ENCODE results near the gene PTMS.
A peak's percentile ranks its signal among the peaks of the same experiment; 100 is the strongest.
"Not testable (repeated sequence)": the region's sequence is repeated elsewhere in the genome, so short reads cannot be mapped to it uniquely, and the experiment has no call there.

PTMS gene, protein sequence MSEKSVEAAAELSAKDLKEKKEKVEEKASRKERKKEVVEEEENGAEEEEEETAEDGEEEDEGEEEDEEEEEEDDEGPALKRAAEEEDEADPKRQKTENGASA

DNA sequence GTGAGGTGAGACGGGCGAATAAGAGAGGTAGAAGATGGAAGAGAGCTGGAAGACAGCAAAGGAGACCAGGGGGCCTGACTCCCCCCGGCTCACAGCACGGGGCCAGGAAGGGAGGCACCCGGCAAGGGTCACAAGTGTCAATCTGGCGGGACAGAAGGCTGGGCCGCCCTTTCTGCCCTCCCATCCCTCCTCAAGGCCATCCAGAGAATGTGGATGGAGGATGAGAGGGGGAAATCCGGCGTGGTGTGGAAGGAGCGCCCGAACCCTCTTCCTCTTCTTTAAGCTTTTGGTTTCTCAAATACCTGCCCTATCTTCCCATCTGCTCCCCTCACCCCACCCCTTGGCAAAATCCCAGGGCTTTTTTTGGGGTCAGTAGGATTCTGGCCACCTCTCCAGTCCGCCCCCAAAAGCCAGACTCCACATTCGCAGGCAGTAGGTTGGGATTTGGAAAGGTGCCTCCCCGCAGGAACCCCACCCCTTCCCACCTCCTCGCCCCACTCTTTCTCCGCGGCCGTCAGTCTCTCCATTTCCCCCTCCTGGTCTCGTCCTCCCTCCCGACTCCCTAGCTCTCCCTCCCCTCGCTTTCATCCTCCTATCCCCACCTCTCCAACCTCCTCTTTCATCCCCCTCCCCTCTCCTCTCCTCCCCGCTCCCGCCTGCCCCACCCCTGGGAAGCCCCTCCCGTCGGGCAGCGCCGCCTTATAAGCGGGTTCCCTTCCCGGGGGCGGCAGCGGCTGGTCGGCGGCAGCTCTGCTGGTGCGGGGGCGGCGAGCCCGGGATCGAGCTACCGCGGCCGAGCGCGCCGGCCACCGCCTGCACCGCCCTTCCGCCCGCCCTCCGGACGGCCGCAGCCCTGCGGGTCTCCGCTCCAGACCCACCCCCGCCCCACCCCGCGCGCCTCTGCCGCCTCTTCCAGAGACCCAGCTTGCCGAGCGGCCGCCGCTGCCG, at the start of gene PTMS:
Gene PTMS (plus strand): TSS at position 730 of the 948 bp plus-strand sequence. CDS start 343 bp downstream, outside the sequence.
- peak; percentile 94 for DNase-seq

DNA sequence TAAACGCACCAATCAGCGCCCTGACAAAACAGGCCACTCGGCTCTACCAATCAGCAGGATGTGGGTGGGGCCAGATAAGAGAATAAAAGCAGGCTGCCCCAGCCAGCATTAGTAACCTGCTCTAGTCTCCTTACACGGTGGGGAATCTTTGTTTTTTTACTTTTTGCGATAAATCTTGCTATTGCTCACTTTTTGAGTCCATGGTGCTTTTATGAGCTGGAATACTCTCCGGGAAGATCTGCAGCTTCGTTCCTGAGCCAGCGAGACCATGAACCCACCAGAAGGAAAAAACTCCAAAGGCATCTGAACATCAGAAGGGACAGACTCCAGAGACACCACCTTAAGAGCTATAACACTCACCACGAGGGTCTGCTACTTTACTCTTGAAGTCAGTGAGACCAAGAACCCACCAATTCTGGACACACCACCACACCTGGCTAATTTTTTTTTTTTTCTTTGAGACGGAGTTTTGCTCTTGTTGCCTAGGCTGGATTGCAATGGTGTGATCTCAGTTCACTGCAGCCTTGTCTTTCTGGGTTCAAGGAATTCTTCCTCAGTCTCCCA, 49.2 kb upstream of the PTMS start:
- no peak for DNase-seq

DNA sequence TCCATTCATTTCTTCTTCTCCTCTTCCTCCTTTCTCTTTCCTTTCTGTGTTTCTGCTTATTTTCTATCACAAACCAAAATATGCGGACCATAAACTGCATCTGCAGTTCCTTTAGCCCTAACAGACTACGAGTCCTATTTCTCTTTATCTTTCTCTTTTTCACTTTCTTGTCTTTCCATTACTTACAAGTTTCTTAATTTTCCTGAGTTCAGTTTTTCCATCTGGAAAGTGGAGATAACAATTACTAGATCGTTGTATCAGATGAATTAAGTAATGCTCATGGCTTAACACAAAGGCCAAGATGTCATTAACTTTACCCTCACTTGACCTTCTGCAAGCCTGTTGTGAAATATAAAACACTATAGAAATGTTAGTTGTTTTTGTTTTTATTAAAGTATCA, 43.3 kb upstream of the PTMS start:
- DNase-seq: no peak

DNA sequence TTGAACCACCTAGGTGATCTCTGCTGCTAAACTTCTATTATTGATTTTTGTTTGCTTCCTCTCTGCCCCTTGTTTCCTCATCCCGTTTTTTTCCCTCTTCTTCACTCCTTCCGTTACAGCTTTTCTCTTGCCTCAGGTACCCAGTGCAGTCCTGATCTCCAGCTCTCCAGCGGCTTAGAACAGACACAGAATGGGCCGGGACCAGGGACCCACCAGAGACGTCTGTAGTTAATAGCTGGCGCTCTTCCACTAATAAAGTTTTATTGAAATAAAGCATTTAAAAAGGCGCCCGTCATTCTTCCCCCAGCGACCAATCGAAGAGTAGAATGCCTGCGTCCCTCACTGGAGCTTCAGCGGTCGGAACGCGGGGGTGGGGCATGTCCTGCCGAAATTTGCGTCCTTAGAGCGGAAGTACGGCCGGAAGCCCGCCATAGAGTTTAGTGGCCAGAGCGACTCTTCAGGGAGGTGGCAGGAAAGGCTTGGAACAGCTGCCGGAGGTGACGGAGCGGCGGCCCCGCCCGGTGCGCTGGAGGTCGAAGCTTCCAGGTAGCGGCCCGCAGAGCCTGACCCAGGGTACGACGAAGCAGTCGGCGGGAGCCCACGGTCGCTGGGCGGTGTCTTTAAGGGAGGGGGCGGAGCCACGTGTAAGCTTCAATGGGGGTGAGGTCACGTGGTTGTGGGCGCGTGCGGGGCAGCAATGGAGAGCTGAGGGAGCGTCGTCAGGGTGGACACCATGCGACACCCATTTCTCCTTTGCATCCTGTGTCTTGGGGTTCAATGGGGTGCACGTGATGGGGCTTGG, 42.4 kb upstream of the PTMS start, which contains the start of gene COPS7A:
Gene COPS7A (plus strand): TSS at position 440 of the 802 bp plus-strand sequence. CDS start 611 bp downstream, outside the sequence.
- peak; percentile 99 for DNase-seq

DNA sequence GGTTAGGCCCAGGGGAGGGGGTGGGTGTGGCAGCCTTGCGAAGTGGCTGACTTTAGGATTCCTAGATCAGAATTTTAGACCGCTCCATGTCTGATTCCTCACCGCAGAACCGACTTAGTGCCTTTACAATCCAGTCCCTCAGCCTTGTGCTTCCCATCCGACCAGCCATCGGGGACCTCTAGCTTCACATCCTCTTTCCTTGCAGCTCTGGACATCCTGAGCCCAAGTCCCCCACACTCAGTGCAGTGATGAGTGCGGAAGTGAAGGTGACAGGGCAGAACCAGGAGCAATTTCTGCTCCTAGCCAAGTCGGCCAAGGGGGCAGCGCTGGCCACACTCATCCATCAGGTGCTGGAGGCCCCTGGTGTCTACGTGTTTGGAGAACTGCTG, 41.8 kb upstream of the PTMS start:
- DNase-seq: no peak

DNA sequence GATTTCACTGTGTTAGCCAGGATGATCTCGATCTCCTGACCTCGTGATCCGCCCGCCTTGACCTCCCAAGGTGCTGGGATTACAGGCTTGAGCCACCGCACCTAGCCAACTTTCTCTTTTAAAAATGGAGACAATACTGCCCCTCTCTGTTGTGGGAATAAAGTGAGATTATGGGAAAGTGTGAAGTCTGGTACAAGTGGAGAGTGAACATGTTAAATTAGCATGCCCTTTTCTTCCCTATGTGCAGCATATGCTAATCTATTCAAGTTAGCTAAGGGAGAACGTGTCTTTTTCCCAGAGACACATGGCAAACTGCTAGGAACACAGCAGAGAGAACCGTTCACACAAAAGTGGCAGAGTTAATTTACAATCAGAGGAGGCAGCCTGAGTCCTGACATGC, 40.8 kb upstream of the PTMS start:
- DNase-seq: no peak

DNA sequence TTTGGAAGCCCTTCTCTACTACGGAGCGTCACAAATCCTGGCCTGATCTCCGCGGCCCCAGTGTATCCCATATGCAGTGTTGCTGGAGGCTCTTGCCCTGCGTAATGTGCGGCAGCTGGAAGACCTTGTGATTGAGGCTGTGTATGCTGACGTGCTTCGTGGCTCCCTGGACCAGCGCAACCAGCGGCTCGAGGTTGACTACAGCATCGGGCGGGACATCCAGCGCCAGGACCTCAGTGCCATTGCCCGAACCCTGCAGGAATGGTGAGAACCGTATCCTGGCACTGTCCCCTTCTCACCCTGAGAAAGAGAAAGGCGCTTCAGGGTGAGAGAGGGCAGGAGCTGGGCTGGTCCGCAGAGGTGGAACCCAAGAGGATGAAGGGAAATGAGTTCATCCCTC, 37.0 kb upstream of the PTMS start:
- no peak for DNase-seq

DNA sequence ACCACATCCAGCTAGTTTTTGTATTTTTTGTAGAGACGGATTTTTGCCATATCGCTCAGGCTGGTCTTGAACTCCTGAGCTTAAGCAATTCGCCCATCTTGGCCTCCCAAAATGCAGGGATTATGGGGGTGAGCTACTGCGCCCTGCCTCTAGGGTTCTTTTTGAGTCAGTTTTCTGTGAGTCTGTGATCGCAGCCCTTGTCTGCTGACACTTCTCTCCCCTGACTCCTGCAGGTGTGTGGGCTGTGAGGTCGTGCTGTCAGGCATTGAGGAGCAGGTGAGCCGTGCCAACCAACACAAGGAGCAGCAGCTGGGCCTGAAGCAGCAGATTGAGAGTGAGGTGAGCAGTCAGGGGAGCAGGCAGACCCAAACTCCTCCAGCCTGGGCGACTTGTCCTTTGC, 36.0 kb upstream of the PTMS start:
- no peak for DNase-seq

DNA sequence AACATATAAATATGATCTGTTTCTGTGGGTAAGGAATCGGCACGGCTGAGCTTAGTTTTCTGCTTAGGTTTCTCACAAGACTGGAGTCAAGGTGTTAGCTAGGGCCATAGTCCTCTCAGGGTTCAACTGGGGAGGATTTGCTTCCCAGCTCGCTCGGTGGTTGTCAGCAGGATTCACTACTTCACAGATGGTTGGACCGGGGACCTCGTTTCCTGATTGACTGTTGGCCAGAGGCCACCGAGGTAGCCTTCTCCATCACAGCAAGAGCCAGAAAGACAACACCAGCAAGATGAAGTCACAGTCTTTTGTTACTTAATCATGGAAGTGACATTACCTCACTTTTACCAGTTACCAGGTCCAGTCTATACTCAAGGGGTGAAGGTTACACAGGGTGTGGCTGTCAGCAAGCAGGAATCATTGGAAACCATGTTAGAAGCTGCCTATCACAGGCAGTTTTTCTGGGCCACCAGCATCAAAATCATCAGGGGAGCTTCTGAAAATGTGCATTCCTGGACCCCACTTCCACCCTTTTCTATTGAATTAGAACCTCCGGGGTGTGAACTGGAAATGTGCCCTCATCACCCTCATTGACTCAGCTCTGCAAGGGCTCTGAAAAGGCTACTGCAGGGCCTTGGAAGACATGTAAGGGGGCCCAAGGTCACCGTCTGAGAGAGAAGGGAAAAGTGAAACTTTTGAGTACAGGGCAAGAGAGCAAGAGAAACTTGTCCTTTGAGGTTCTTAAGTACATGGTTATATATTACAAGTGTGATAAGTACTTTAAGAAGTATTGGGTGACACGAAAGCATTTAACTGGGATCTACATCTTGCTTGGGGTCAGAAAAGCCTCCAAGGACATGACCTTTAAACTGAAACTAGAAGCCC, 31.4 kb upstream of the PTMS start:
- DNase-seq: no peak

DNA sequence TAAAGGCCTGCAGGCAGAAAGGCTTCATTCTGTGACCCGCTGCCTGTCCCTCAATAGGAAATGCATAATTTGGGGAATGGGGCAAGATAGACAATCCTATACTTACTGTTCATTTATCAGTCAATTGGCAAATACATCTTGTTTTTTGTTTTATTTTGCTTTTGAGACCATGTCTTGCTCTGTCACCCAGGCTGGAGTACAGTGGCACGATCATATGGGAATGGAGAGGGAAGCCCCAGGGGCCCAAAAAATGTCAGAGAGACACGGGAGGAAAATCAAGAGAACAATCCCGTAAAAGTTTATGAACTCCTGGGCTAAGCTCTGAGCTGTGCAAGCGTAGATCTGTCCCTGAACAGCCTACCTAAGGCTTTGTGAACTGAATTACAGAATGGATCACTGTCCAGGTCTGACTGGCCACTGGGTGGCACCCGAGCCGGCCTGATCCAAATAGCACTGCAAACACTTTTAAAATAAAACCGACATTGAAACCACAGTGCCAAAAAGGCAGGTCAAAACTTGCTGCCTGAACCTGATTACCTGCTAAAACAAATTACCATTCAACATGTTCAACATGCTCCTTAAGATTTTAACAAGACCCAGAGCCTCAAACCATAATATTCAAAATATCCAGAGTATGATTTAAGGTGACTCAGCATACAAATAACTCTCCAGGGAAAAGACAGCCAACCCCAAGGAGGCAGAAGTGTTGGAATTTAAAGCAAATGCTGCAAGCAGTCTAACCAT, 30.5 kb upstream of the PTMS start:
- DNase-seq: no peak

DNA sequence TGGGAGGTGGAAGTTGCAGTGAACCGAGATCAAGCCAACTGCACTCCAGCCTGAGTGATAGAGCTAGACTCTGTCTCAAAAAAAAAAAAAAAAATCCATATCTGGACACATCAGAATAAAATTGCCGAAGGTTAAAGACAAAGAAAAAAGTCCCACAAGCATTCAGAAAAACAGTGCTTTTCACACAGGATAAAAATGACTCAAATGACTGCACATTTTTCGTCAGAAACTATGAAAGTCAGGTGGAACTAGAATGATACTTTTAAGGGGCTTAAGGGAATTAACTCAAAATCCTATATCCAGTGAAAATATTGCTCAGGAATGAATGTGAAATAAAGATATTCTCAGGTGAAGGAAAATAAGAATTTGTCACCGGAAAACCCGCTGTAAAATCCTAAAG, 29.4 kb upstream of the PTMS start:
- DNase-seq: no peak

DNA sequence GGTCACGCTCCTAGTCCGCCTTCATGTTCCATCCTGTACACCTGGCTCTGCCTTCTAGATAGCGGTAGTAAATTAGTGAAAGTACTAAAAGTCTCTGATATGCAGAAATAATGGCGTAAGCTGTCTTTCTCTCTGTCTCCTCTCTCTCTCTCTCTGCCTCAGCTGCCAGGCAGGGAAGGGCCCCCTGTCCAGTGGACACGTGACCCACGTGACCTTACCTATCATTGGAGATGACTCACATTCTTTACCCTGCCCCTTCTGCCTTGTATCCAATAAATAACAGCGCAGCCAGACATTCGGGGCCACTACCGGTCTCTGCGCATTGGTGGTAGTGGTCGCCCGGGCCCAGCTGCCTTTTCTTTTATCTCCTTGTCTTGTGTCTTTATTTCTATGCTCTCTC, 24.1 kb upstream of the PTMS start:
- DNase-seq: not testable (repeated sequence)

DNA sequence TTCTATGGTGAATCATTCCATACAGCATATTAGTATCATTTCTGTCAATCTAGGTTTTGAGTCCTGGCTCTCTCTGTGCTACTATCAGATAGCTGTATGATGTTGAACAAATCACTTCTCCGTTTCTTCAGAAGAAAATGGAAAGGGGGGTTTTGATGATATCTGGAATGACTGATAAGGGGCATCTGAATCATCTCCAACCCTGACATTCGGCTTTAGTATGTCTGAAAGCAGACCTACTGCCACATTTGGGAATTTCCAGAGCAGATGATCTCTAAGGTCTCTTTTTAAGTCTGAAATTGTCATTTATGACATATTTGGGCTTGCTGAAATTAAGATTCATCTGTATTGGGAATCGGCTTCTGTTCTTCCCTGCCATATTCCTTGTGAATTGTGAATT, 23.3 kb upstream of the PTMS start:
- DNase-seq: no peak

DNA sequence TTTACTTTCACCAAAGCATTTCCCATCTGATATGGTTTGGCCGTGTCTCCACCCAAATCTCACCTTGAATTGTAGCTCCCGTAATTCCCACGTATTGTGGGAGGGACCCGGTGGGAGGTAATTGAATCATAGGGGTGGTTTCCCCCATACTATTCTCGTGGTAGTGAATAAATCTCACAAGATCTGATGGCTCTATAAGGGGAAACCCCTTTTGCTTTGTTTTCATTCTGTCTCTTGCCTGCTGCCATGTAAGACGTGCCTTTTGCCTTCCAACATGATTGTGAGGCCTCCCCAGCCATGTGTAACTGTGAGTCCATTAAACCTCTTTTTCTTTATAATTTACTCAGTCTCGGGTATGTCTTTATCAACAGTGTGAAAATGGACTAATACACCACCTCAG, 22.9 kb upstream of the PTMS start:
- DNase-seq: not testable (repeated sequence)

DNA sequence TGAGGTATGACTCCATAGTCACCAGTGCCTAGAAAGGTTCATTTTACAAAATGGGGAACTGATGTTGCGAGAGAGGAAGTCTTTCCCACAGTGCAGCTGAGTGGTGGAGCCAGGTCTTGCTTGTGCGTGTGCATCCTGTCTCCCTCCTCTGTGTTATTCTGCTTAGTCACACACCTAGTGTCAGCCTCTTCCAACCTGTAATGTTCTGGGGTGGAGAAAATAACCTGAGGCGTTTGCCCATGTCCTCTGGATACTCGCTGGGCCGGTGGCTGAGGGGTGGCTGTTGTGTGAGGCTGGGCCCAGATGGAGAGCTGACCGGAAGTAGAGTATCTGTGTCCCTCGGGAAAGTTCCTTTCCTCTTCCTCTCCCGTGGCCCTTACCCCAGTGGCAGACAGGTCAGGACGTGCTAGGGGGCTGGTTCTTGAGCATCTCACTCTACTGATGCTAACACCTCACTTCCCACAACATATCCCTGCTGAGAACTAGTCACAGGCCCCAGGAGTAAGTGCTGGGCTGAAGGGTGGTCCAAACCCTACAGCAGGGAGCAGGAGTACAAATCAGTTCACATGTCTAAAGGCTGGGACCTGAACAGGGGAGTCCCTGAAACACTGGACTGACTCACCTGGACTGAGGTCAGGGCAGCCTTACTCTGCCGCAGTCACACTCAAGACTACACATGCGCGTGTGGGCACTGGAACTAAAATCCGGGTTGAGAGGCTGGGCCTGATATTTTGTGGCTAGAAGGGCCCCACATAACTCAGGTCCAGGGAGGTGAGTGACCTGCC, 20.2 kb upstream of the PTMS start:
- DNase-seq: no peak

DNA sequence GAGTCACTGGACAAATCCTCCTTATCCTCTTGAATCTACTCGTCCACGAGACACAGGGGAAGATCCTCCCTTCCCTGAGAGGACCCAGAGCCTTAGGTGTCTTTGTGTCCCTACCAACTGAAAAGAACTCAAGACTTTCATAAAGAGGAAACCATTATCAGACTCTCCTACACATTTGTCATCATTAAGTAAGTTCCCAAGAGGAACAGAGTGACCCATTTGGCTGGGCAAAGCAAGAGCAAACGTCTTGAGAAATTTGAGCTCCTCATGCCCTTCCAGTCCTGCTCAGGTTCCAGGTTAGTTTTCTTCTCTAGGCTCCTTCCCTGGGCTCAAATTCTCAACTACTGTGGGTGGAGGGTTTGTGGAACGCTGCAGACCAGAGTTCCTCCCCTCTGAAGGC, 18.9 kb upstream of the PTMS start:
- no peak for DNase-seq

DNA sequence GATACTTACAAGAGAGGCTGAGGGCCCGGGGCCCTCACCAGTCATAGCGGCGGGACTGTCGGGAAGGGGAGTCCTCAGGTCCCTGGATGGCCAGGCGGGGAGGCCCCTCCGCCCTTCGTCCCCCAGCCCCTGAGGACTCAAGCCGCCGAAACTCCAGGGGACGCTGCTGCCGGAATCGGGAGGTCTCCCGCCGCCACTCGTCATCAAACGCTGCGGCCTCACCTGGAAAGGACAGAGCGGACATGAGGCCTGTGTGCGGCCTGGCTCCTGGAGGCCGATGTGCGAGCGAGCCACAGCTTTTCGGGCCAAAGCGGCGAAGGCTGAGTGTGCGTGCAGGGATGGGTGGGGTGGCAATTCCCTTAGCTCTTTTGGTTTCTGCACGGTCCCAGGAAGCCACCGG, 17.4 kb upstream of the PTMS start:
- DNase-seq: no peak

DNA sequence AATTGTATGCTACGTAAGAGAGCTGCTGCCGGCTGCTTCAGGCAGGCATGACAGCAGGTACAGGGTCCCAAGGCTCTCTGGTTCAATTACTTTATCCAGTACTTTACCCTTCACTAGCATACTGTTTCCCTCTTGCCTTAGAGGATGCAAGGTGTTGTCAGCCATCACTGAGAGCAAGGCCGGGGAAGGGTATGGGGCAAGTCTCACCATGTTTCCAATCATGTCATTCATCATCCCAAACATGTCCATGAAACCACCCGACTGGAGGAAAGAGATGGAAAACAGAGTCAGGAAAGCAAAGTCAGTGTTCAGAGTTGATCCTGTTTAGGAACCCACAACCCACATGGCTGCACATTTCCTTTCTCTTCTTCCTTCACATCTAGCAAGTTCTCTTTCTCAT, 15.7 kb upstream of the PTMS start:
- no peak for DNase-seq

DNA sequence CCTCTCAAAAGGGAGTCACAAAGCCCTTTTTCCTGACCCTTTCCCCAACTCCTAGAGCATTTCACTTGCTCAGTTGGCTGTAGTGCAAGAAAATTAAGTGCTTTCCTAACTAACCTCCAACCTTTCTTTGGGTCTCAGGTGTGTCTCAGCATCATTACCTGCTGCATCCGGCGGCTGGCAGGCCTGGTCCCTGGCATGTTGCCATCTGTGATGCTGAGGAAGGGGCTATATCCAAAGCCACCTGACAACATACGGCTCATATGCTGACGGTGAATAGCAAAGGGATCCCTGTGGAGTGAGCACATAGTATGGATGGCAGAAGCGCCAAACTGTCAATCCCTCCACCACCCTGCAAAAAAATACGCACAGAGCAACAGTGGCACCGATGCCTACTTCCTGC, 14.4 kb upstream of the PTMS start:
- no peak for DNase-seq

DNA sequence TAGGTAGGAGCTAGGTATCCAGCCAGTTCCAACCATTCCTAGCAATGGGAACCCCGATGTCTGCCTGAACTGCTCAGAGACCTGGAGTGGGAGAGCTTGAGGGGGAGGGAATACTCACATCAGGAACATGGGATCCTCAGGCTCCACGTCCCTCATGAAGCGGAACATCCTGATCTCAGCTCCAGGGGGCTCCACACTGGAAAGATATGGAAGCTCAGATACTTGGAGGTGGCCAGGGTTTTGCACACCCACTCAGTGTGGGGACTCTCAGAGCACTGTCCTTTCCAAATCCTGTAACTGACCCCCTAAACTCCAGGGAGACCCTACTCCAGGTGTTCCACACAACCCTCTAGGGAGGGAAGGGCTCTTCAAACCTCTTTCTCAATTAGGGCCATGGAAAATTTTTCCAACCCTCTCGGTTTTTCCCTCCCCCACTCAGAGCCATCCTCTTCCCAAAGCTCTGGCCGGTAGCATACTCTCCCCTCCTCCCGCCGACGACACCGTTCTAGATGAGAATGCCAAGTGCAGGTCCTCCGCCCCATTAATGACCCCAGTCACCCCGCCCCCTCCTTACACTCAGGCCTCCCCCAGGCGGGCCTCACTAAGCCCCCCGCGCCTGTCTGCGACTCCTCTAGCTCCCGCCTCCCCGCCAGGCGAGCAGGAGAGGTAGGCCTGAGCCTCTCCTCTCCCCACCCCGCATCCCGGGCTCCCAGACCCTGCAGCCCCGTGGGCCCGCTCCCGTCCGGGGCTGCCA, 13.8 kb upstream of the PTMS start:
- DNase-seq: no peak
